ENCODE data around the gene TREH.

GRCh38 chr11:118635642-118636041 is 43.8 kb downstream of the TREH start:
- TF ChIP-seq EP300 (IDR thresholded peaks at IDR 0.05) (no peak), CTCF (IDR thresholded peaks at IDR 0.05) (no peak), POLR2A (IDR thresholded peaks at IDR 0.05) (no peak)
